MCF 10A (cell line): Measurements from ENCODE around the gene ADAMTSL1. TPM values are rescaled to one million over a fixed set of nuclear protein-coding genes. Genes with fewer than 3 reads are reported as not detected.

Source experiments
- BruUV-seq: library from RNA; stranded (reverse); fragments of 400-500 nt; replicated peaks from 2 replicates; lab custom pipeline; 2021; lab: Mats Ljungman, UMichigan
- CTCF ChIA-PET: fragments of 300-600 bp; sonication (Branson Sonifier 250); formaldehyde crosslinking; extraction: SDS; loops from one replicate; lab custom pipeline; 2021; ENCODE audit warnings: antibody characterized with exemption, inconsistent platforms; lab: Yijun Ruan, JAX
- POLR2A ChIA-PET: fragments of 300-600, 350-650 bp; sonication (Branson Sonifier 250); formaldehyde crosslinking; extraction: SDS; loops from one replicate; lab custom pipeline; 2020; ENCODE audit warnings: antibody characterized with exemption, inconsistent platforms; lab: Yijun Ruan, JAX
- DNase-seq: peaks from one replicate; pipeline ENCODE4 v3.0.0-alpha.2; 2018; ENCODE audit not compliant: unreplicated experiment
- H3K27ac Mint-ChIP-seq: one replicate; pipeline ENCODE4 v1.8.0; 2022; ENCODE audit warnings: mild to moderate bottlenecking, low read depth, mixed read lengths; ENCODE audit not compliant: unreplicated experiment
- H3K27me3 Mint-ChIP-seq: one replicate; pipeline ENCODE4 v1.8.0; 2022; ENCODE audit warnings: mixed read lengths; ENCODE audit not compliant: insufficient read depth, unreplicated experiment
- H3K36me3 Mint-ChIP-seq: one replicate; pipeline ENCODE4 v1.8.0; 2022; ENCODE audit warnings: mild to moderate bottlenecking, moderate library complexity, mixed read lengths; ENCODE audit not compliant: insufficient read depth, unreplicated experiment
- H3K4me1 Mint-ChIP-seq: one replicate; pipeline ENCODE4 v1.8.0; 2022; ENCODE audit warnings: mixed read lengths; ENCODE audit not compliant: insufficient read depth, unreplicated experiment
- H3K4me3 Mint-ChIP-seq: one replicate; pipeline ENCODE4 v1.8.0; 2022; ENCODE audit warnings: mild to moderate bottlenecking, moderate library complexity, mixed read lengths; ENCODE audit not compliant: unreplicated experiment
- H3K9me3 Mint-ChIP-seq: one replicate; pipeline ENCODE4 v1.8.0; 2022; ENCODE audit warnings: mixed read lengths; ENCODE audit not compliant: unreplicated experiment
- CTCF ChIP-seq: fragments of 200-600 bp; IDR thresholded peaks from one replicate; pipeline ENCODE4 v1.8.0; 2022; ENCODE audit warnings: antibody characterized with exemption, mild to moderate bottlenecking; ENCODE audit not compliant: unreplicated experiment
- intact Hi-C: fragments of 100-400 bp; cut with micrococcal nuclease; formaldehyde crosslinking; loops from 2 replicates; pipeline ENCODE4 v1.14.1; 2022
- total RNA-seq: library from RNA; stranded (reverse); gene quantifications from 2 replicates; pipeline ENCODE4 v1.2.3, GENCODE V29; 2022

The ADAMTSL1 gene
- total RNA-seq, 1 experiment from 2014 or later = not detected

- intact Hi-C loops = no loop called here
- peak; percentile 13 for DNase-seq
- TF ChIP-seq CTCF = no peak
- no peaks in the 10 kb centered on the region for H3K27me3 Mint-ChIP-seq
- H3K4me3 Mint-ChIP-seq = no peak overlapping the region
- ChIA-PET POLR2A (no interaction called here), CTCF (interaction anchor here (1.0 kb wide), 1 partner anchor 9 kb away, joined by 3 read pairs; no protein-coding TSS in a partner anchor)
- no peaks in the 10 kb centered on the region for H3K4me1 Mint-ChIP-seq
- no TSS peak for BruUV-seq
- no peaks in the 10 kb centered on the region for H3K36me3 Mint-ChIP-seq
- peaks cover 25% of the 10 kb centered on the region for H3K9me3 Mint-ChIP-seq
- no peak overlapping the region for H3K27ac Mint-ChIP-seq
Measured at GRCh38 chr9:18531136-18532065, 57.4 kb downstream of the ADAMTSL1 start.

- no peak for TF ChIP-seq CTCF
- Mint-ChIP-seq H3K27ac (no peak overlapping the region), H3K4me1 (no peaks in the 10 kb centered on the region), H3K9me3 (peaks cover 38% of the 10 kb centered on the region), H3K4me3 (no peak overlapping the region), H3K36me3 (peaks cover under 1% of the 10 kb centered on the region), H3K27me3 (no peaks in the 10 kb centered on the region)
- intact Hi-C loops = no loop called here
- BruUV-seq = no TSS peak
- ChIA-PET POLR2A (no interaction called here), CTCF (no interaction called here)
- DNase-seq = no peak
Measured at GRCh38 chr9:18534611-18535010, 60.7 kb downstream of the ADAMTSL1 start.

GRCh38 chr9:18536554-18536953 lies 62.6 kb downstream of the ADAMTSL1 start:
- ChIA-PET POLR2A (no interaction called here), CTCF (interaction anchor here (0.7 to 1.1 kb wide), 2 partner anchors 38 to 492 kb away, joined by 3 read pairs; no protein-coding TSS in a partner anchor)
- BruUV-seq = no TSS peak
- peaks cover 9% of the 10 kb centered on the region for H3K36me3 Mint-ChIP-seq
- TF ChIP-seq CTCF = no peak
- no peak overlapping the region for H3K4me3 Mint-ChIP-seq
- intact Hi-C loops = no loop called here
- H3K4me1 Mint-ChIP-seq = no peaks in the 10 kb centered on the region
- H3K27me3 Mint-ChIP-seq = no peaks in the 10 kb centered on the region
- H3K27ac Mint-ChIP-seq = no peak overlapping the region
- no peak for DNase-seq
- peaks cover 38% of the 10 kb centered on the region for H3K9me3 Mint-ChIP-seq

- peaks cover 28% of the 10 kb centered on the region for H3K9me3 Mint-ChIP-seq
- no peak for TF ChIP-seq CTCF
- intact Hi-C loops = no loop called here
- ChIA-PET CTCF (interaction anchor here (0.6 to 1.2 kb wide), 3 partner anchors 9 to 306 kb away, joined by 3 to 5 read pairs (median 3); no protein-coding TSS in a partner anchor), POLR2A (no interaction called here)
- DNase-seq = no peak
- no peak overlapping the region for H3K4me3 Mint-ChIP-seq
- H3K27me3 Mint-ChIP-seq = no peaks in the 10 kb centered on the region
- BruUV-seq = no TSS peak
- H3K4me1 Mint-ChIP-seq = peaks cover 8% of the 10 kb centered on the region
- peaks cover 9% of the 10 kb centered on the region for H3K36me3 Mint-ChIP-seq
- H3K27ac Mint-ChIP-seq = no peak overlapping the region
Measured at GRCh38 chr9:18539203-18539693, 65.3 kb downstream of the ADAMTSL1 start.
